Measurements from ENCODE around the gene LRRC3B.

LRRC3B gene

GRCh38 chr3:26714485-26714884, 91.9 kb downstream of the LRRC3B start:
- no peak for DNase-seq

- no peak for DNase-seq
These were observed 92.9 kb downstream of the LRRC3B start for GRCh38 chr3:26715431-26715830.

- DNase-seq = no peak
These were observed 95.7 kb downstream of the LRRC3B start for GRCh38 chr3:26718315-26718714.

GRCh38 chr3:26719134-26719533, 96.6 kb downstream of the LRRC3B start:
- DNase-seq = no peak

- DNase-seq = no peak
These were observed 98.5 kb downstream of the LRRC3B start for GRCh38 chr3:26721047-26721446.

GRCh38 chr3:26731843-26732242, 109.3 kb downstream of the LRRC3B start:
- no peak for DNase-seq

GRCh38 chr3:26750263-26750662, 127.7 kb downstream of the LRRC3B start:
- no peak for DNase-seq

GRCh38 chr3:26752466-26752865, 129.9 kb downstream of the LRRC3B start:
- DNase-seq = no peak

GRCh38 chr3:26753095-26753494, 130.5 kb downstream of the LRRC3B start:
- no peak for DNase-seq

- no peak for DNase-seq
These were observed 135.4 kb downstream of the LRRC3B start for GRCh38 chr3:26757978-26758377.
